Measurements from ENCODE around the gene NCKAP5L. TPM values are rescaled to one million over a fixed set of nuclear protein-coding genes. Genes with fewer than 3 reads are reported as not detected.

The NCKAP5L gene
- total and polyA plus RNA-seq, 9 of the 15 experiments (the other 6 are each of a cell fraction or from before 2014, with no cell fraction given) = 0.01 to 14.4 (median 3.7) TPM

- TF ChIP-seq SREBF1 (IDR thresholded peaks at IDR 0.05; ENCODE audit: borderline replicate concordance, low read depth, low read length) (no peak), ZEB2 (IDR thresholded peaks at IDR 0.05) (no peak), AFF1 (IDR thresholded peaks at IDR 0.05; ENCODE audit: low read depth in 1 of 2, partially characterized antibody in 2 of 2) (no peak), PHB (CRISPR knock-in tag; IDR thresholded peaks at IDR 0.05) (no peak), THRAP3 (IDR thresholded peaks at IDR 0.05; ENCODE audit: borderline replicate concordance) (no peak), ZBTB1 (CRISPR knock-in tag; IDR thresholded peaks at IDR 0.05; ENCODE audit: borderline replicate concordance, low read depth) (no peak), FOXM1 (IDR thresholded peaks at IDR 0.05; ENCODE audit: low read depth) (no peak), FOXM1 (CRISPR knock-in tag; IDR thresholded peaks at IDR 0.05; ENCODE audit: low read depth) (no peak), ZNF398 (CRISPR knock-in tag; IDR thresholded peaks at IDR 0.05) (no peak), ELF2 (CRISPR knock-in tag; IDR thresholded peaks at IDR 0.05) (no peak), ZNF512 (tag; IDR thresholded peaks at IDR 0.05) (no peak), C11orf30 (IDR thresholded peaks at IDR 0.05; ENCODE audit: low read depth) (no peak), ZNF140 (CRISPR knock-in tag; IDR thresholded peaks at IDR 0.05) (no peak), ZNF561 (CRISPR knock-in tag; conservative IDR thresholded peaks at IDR 0.05) (no peak), RBBP5 (IDR thresholded peaks at IDR 0.05; ENCODE audit: borderline replicate concordance, insufficient read depth, low read length, poor library complexity, severe bottlenecking) (no peak), KDM4B (IDR thresholded peaks at IDR 0.05; ENCODE audit: borderline replicate concordance in 2 of 2, low read depth in 1 of 2) (no peak), ZNF778 (CRISPR knock-in tag; IDR thresholded peaks at IDR 0.05) (no peak), ILK (tag; IDR thresholded peaks at IDR 0.05; ENCODE audit: borderline replicate concordance, low read depth) (no peak), TOE1 (IDR thresholded peaks at IDR 0.05; ENCODE audit: borderline replicate concordance) (no peak), TOE1 (CRISPR knock-in tag; IDR thresholded peaks at IDR 0.05; ENCODE audit: borderline replicate concordance, low read depth) (no peak), MXI1 (IDR thresholded peaks at IDR 0.05; ENCODE audit: low read depth, low read length) (no peak), GABPA (tag; conservative IDR thresholded peaks at IDR 0.05; ENCODE audit: low read depth) (no peak), FOXJ2 (tag; IDR thresholded peaks at IDR 0.05) (no peak)
These were observed 51.8 kb downstream of the NCKAP5L start (continued) for GRCh38 chr12:49776413-49776812.

All from K562 (cell line).